HepG2 (cell line): ENCODE measurements around the gene ZNF248. TPM values are rescaled to one million over a fixed set of nuclear protein-coding genes. Genes with fewer than 3 reads are reported as not detected.
A peak's percentile ranks its signal among the peaks of the same experiment; 100 is the strongest.

Experiments
- BRD4 ChIP-seq: sonication (generic); formaldehyde crosslinking; IDR thresholded peaks from 2 replicates; pipeline ENCODE4 v1.4.0; 2020; ENCODE audit warnings: missing genetic modification reagents
- CEBPG ChIP-seq: IDR thresholded peaks from 2 replicates; pipeline ENCODE4 v1.6.1; 2016
- CHD4 ChIP-seq: fragments of 200-600 bp; sonication (generic); IDR thresholded peaks from 2 replicates; pipeline ENCODE4 v1.7.0; 2017; ENCODE audit warnings: mild to moderate bottlenecking, low read length, borderline replicate concordance
- DR1 ChIP-seq: sonication (generic); formaldehyde crosslinking; IDR thresholded peaks from 2 replicates; pipeline ENCODE4 v1.8.0; 2021; ENCODE audit warnings: mild to moderate bottlenecking, missing genetic modification reagents, inconsistent platforms
- IRF2 ChIP-seq: IDR thresholded peaks from 2 replicates; pipeline ENCODE4 v1.6.1; 2018; ENCODE audit warnings: missing genetic modification reagents, missing compliant biosample characterization
- KDM5A ChIP-seq: fragments of 200-600 bp; sonication (generic); IDR thresholded peaks from 2 replicates; pipeline ENCODE4 v1.7.0; 2018; ENCODE audit warnings: antibody characterized with exemption, mild to moderate bottlenecking, low read length, borderline replicate concordance
- KLF9 ChIP-seq: IDR thresholded peaks from 2 replicates; pipeline ENCODE4 v1.6.1; 2016; ENCODE audit warnings: low read depth
- MED8 ChIP-seq: sonication (generic); formaldehyde crosslinking; IDR thresholded peaks from 2 replicates; pipeline ENCODE4 v1.8.1; 2023; ENCODE audit warnings: mild to moderate bottlenecking, missing genetic modification reagents; ENCODE audit not compliant: insufficient replicate concordance
- PAXIP1 ChIP-seq: sonication (generic); formaldehyde crosslinking; conservative IDR thresholded peaks from 2 replicates; pipeline ENCODE4 v1.4.0; 2020; ENCODE audit warnings: mild to moderate bottlenecking, missing genetic modification reagents, moderate library complexity
- RORA ChIP-seq: sonication (generic); formaldehyde crosslinking; IDR thresholded peaks from 2 replicates; pipeline ENCODE4 v1.5.0; 2020; ENCODE audit warnings: mild to moderate bottlenecking, missing genetic modification reagents, moderate library complexity
- TBX2 ChIP-seq: sonication (generic); formaldehyde crosslinking; IDR thresholded peaks from 2 replicates; pipeline ENCODE4 v1.5.0; 2020; ENCODE audit warnings: missing genetic modification reagents, mild to moderate bottlenecking, borderline replicate concordance
- ZBTB2 ChIP-seq: sonication (generic); formaldehyde crosslinking; IDR thresholded peaks from 2 replicates; pipeline ENCODE4 v1.8.0; 2022; ENCODE audit warnings: low read depth, missing genetic modification reagents
- ZEB1 ChIP-seq: IDR thresholded peaks from 2 replicates; pipeline ENCODE4 v1.6.1; 2012; ENCODE audit warnings: mild to moderate bottlenecking, low read depth, inconsistent platforms; ENCODE audit not compliant: insufficient replicate concordance
- ZMYM3 ChIP-seq: sonication (generic); formaldehyde crosslinking; IDR thresholded peaks from 2 replicates; pipeline ENCODE4 v1.5.1; 2020; ENCODE audit warnings: mild to moderate bottlenecking, missing genetic modification reagents
- ZNF747 ChIP-seq: sonication (generic); formaldehyde crosslinking; IDR thresholded peaks from 2 replicates; pipeline ENCODE4 v1.8.1; 2023; ENCODE audit warnings: missing genetic modification reagents, mild to moderate bottlenecking, borderline replicate concordance
- polyA plus RNA-seq, 8 experiments: library from polyadenylated mRNA; depleted of rRNA in 3 of 8; stranded (reverse) in 7 of 8; unstranded in 1 of 8; fragments of >200 nt; fragmentation: Illumina TruSeq in 4 of 8; extraction: Trizol in 4 of 8; gene quantifications; 2 replicates each; pipeline versions ENCODE4 v1.2.1 to v1.2.3, GENCODE V29; 2011 to 2016; ENCODE audit warnings: low read depth in 4 of 8, missing spikeins in 1 of 8, mixed read lengths in 1 of 8; ENCODE audit not compliant: insufficient read depth in 1 of 8
- total RNA-seq, 5 experiments: library from RNA; depleted of rRNA; stranded (reverse); fragments of >200 nt; fragmentation: Illumina TruSeq; extraction: Trizol; gene quantifications; 2 replicates each; pipeline ENCODE4 v1.2.3, GENCODE V29; 2016; ENCODE audit warnings: low read depth in 1 of 5
- TF ChIP-seq, protein P1 (sequence below): sonication (generic); formaldehyde crosslinking; IDR thresholded peaks from 2 replicates; pipeline ENCODE4 v1.4.0; 2020; ENCODE audit warnings: missing genetic modification reagents

ZNF248 gene
- total and polyA plus RNA-seq, 2 of the 13 experiments (the other 11 are each of a cell fraction or from before 2014, with no cell fraction given), result 12.8 to 13.3 TPM

GRCh38 chr10:37857287-37858211 is at the start of gene ZNF248 (continued):
- TF ChIP-seq, protein P1, sequence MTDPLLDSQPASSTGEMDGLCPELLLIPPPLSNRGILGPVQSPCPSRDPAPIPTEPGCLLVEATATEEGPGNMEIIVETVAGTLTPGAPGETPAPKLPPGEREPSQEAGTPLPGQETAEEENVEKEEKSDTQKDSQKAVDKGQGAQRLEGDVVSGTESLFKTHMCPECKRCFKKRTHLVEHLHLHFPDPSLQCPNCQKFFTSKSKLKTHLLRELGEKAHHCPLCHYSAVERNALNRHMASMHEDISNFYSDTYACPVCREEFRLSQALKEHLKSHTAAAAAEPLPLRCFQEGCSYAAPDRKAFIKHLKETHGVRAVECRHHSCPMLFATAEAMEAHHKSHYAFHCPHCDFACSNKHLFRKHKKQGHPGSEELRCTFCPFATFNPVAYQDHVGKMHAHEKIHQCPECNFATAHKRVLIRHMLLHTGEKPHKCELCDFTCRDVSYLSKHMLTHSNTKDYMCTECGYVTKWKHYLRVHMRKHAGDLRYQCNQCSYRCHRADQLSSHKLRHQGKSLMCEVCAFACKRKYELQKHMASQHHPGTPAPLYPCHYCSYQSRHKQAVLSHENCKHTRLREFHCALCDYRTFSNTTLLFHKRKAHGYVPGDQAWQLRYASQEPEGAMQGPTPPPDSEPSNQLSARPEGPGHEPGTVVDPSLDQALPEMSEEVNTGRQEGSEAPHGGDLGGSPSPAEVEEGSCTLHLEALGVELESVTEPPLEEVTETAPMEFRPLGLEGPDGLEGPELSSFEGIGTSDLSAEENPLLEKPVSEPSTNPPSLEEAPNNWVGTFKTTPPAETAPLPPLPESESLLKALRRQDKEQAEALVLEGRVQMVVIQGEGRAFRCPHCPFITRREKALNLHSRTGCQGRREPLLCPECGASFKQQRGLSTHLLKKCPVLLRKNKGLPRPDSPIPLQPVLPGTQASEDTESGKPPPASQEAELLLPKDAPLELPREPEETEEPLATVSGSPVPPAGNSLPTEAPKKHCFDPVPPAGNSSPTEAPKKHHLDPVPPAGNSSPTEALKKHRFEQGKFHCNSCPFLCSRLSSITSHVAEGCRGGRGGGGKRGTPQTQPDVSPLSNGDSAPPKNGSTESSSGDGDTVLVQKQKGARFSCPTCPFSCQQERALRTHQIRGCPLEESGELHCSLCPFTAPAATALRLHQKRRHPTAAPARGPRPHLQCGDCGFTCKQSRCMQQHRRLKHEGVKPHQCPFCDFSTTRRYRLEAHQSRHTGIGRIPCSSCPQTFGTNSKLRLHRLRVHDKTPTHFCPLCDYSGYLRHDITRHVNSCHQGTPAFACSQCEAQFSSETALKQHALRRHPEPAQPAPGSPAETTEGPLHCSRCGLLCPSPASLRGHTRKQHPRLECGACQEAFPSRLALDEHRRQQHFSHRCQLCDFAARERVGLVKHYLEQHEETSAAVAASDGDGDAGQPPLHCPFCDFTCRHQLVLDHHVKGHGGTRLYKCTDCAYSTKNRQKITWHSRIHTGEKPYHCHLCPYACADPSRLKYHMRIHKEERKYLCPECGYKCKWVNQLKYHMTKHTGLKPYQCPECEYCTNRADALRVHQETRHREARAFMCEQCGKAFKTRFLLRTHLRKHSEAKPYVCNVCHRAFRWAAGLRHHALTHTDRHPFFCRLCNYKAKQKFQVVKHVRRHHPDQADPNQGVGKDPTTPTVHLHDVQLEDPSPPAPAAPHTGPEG (CRISPR knock-in tag), result peak; percentile 86
- TF ChIP-seq KLF9 (CRISPR knock-in tag), result no peak
- TF ChIP-seq BRD4 (CRISPR knock-in tag), result peak; percentile 94
- TF ChIP-seq ZBTB2, result peak; percentile 86
- peak; percentile 80 for TF ChIP-seq DR1
- peak; percentile 85 for TF ChIP-seq TBX2 (CRISPR knock-in tag)
- peak; percentile 96 for TF ChIP-seq ZNF747 (CRISPR knock-in tag)
- peak; percentile 63; the same call in 1 of the 2 replicates for TF ChIP-seq IRF2
- peak; percentile 48; the same call in 1 of the 2 replicates for TF ChIP-seq ZMYM3 (CRISPR knock-in tag)
- peak; percentile 86 for TF ChIP-seq MED8
- TF ChIP-seq PAXIP1 (CRISPR knock-in tag), result peak; percentile 71
- no peak for TF ChIP-seq CEBPG (CRISPR knock-in tag)
- no peak for TF ChIP-seq CHD4
- TF ChIP-seq RORA, result no peak
- no peak for TF ChIP-seq ZEB1
- TF ChIP-seq KDM5A, result peak; percentile 65; the same call in 1 of the 2 replicates
